OCI-LY3 (cell line): ENCODE data around the gene CD79B.

Experiments used
- H2AFZ ChIP-seq: fragments of 200-600, 300-600 bp; shearing (Covaris generic); 2 replicates; pipeline ENCODE4 v1.6.0; 2014; ENCODE audit warnings: antibody characterized with exemption, low read depth, low read length
- H3K27ac ChIP-seq: fragments of 200-600, 300-600 bp; sonication (generic); 2 replicates; pipeline ENCODE4 v1.5.1; 2014; ENCODE audit warnings: mild to moderate bottlenecking, low read length, moderate library complexity, mixed read lengths
- H3K27me3 ChIP-seq: fragments of 200-600, 300-600 bp; sonication (generic); 2 replicates; pipeline ENCODE4 v1.6.1; 2014; ENCODE audit warnings: low read depth, low read length, mixed read lengths
- H3K36me3 ChIP-seq: fragments of 200-600, 300-600 bp; sonication (generic); replicated peaks from 2 replicates; pipeline ENCODE3; 2014; ENCODE audit warnings: low read depth, low read length, mixed read lengths
- H3K4me1 ChIP-seq: fragments of 300-600, 200-600 bp; sonication (generic); 2 replicates; pipeline ENCODE4 v1.6.1; 2014; ENCODE audit warnings: low read length, mixed read lengths
- H3K4me2 ChIP-seq: fragments of 200-600, 300-600 bp; sonication (generic); 2 replicates; pipeline ENCODE4 v1.6.1; 2014; ENCODE audit warnings: low read length, mixed read lengths
- H3K4me3 ChIP-seq: fragments of 300-600, 200-600 bp; sonication (generic); 2 replicates; pipeline ENCODE4 v1.5.1; 2014; ENCODE audit warnings: antibody characterized with exemption, mild to moderate bottlenecking, low read length, moderate library complexity
- H3K79me2 ChIP-seq: fragments of 300-600, 200-600 bp; shearing (Covaris generic); 2 replicates; pipeline ENCODE4 v1.6.1; 2014; ENCODE audit warnings: mild to moderate bottlenecking, low read length, mixed read lengths
- H3K9ac ChIP-seq: fragments of 300-600, 200-600 bp; shearing (Covaris generic); 2 replicates; pipeline ENCODE4 v1.6.0; 2014; ENCODE audit warnings: mild to moderate bottlenecking, low read length, moderate library complexity
- H3K9me3 ChIP-seq: fragments of 200-600, 300-600 bp; shearing (Covaris generic); 2 replicates; pipeline ENCODE4 v1.6.1; 2014; ENCODE audit warnings: low read length, mixed read lengths; ENCODE audit not compliant: insufficient read depth
- H4K20me1 ChIP-seq: fragments of 200-600, 300-600 bp; sonication (generic); 2 replicates; pipeline ENCODE4 v1.6.1; 2016; ENCODE audit warnings: low read length, mixed read lengths; ENCODE audit not compliant: insufficient read depth
- EZH2phosphoT487 ChIP-seq: fragments of 200-600 bp; shearing (Covaris generic); IDR thresholded peaks from 2 replicates; pipeline ENCODE4 v1.6.1; 2018; ENCODE audit warnings: antibody characterized with exemption, mixed run types, low read depth
- TF ChIP-seq, protein P1 (sequence below): fragments of 200-600, 300-600 bp; sonication (generic); IDR thresholded peaks from 2 replicates; pipeline ENCODE4 v1.5.1; 2014; ENCODE audit warnings: antibody characterized with exemption, low read length, low read depth

Gene CD79B

DNA sequence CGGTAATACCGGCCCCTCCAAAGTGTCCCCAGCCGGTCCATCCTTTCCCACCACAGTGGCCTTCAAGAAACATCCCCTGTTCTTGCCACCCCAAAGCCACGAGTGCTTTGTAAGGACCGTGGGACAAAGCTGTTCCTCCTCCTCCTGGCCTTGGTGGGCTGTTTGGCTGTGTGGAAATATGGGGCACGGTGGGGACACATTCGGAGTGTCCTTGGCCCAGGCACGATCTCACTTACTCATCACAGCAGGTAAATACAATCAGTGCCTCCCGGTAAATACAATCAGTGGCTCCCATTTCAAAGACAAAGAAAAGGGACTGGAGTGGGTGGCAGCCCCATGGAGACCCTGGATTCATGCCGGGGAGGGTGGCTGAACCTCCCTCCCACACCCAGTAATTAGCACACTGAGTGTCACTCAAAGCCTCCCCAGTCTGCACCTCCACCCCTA, 30.2 kb upstream of the CD79B start:
- H2AFZ ChIP-seq = no peak overlapping the region

DNA sequence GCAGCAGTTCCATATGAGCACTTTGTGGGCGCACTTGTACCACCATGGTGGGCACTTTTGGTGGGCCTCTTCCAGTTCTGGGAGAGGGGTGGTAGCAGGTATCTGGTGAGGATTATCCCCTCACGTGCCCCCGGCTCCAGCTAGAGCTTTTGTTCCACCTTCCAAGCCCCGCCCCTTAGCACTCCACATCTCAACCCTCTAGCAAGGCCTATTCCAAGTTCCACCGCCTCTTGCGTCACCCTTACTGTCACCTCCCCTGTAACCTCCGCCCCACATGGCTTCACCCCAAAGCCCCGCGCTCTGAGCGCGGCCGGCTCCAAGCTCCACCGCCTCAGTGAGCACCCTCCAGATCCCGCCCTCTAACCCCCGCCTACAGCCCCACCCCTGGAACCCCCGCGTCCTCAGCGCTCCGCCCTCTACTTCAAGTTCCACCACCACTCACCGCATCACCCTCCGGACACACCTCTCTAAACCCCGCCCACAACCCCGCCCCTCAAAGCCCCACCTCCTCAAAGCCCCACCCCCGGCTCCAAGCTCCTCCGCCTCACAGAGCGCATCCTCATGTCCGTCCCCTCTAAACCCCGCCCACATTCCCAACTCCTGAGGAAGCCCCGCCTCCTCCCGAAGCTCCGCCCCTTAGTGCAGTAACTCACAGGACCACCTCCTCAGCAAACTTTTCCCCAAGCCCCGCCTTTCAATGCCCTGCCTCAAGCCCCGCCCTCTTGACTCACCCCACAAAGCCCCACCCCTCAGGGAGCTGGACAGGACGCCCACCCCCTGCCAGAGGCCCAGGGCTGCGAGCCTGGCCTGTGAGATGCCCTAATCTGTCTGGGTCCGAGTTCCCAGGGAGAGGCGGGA, 29.5 kb upstream of the CD79B start:
- no peaks in the 10 kb centered on the region for H3K36me3 ChIP-seq
- no peak overlapping the region for H3K4me2 ChIP-seq
- no peak overlapping the region for H3K4me3 ChIP-seq
- H3K27me3 ChIP-seq = no peaks in the 10 kb centered on the region
- H2AFZ ChIP-seq = no peak overlapping the region
- H4K20me1 ChIP-seq = no peaks in the 10 kb centered on the region
- no peaks in the 10 kb centered on the region for H3K79me2 ChIP-seq
- TF ChIP-seq, protein P1, sequence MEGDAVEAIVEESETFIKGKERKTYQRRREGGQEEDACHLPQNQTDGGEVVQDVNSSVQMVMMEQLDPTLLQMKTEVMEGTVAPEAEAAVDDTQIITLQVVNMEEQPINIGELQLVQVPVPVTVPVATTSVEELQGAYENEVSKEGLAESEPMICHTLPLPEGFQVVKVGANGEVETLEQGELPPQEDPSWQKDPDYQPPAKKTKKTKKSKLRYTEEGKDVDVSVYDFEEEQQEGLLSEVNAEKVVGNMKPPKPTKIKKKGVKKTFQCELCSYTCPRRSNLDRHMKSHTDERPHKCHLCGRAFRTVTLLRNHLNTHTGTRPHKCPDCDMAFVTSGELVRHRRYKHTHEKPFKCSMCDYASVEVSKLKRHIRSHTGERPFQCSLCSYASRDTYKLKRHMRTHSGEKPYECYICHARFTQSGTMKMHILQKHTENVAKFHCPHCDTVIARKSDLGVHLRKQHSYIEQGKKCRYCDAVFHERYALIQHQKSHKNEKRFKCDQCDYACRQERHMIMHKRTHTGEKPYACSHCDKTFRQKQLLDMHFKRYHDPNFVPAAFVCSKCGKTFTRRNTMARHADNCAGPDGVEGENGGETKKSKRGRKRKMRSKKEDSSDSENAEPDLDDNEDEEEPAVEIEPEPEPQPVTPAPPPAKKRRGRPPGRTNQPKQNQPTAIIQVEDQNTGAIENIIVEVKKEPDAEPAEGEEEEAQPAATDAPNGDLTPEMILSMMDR = no peak
- TF ChIP-seq EZH2phosphoT487 = no peak
- peaks cover 3% of the 10 kb centered on the region for H3K4me1 ChIP-seq
- H3K9ac ChIP-seq = no peak overlapping the region
- no peak overlapping the region for H3K27ac ChIP-seq
- H3K9me3 ChIP-seq = no peaks in the 10 kb centered on the region

More for the DNA sequence above, 30.2 kb upstream of the CD79B start:
- H4K20me1 ChIP-seq = no peaks in the 10 kb centered on the region
- no peak overlapping the region for H3K4me2 ChIP-seq
- H3K27ac ChIP-seq = no peak overlapping the region
- no peaks in the 10 kb centered on the region for H3K36me3 ChIP-seq
- H3K9me3 ChIP-seq = no peaks in the 10 kb centered on the region
- no peaks in the 10 kb centered on the region for H3K27me3 ChIP-seq
- H3K4me1 ChIP-seq = peaks cover 10% of the 10 kb centered on the region
- H3K79me2 ChIP-seq = no peaks in the 10 kb centered on the region
- TF ChIP-seq, protein P1 = no peak
- TF ChIP-seq EZH2phosphoT487 = no peak
- no peak overlapping the region for H3K4me3 ChIP-seq
- no peak overlapping the region for H3K9ac ChIP-seq

DNA sequence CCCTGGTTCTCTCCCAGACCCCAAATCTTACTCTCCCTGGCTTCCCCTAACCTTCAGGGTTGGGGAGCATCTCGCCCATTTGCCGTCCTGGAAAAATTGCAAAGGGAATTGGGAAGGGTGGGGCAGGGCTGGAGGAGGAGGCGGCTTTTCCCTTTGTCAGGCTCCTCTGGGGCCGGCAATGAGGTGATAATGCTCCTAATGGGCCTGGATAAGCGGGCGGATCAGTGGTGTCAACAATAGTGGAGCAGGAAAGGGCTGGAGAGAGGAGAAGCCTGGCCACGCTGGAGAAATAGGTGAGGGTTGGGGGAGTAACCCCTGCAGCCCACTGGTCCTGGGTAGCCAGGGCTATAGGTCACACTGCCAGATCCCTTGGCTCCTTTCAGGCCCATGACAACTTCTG, 28.3 kb upstream of the CD79B start:
- Histone ChIP-seq H3K9ac (no peak overlapping the region), H2AFZ (no peak overlapping the region), H3K9me3 (no peaks in the 10 kb centered on the region), H3K4me2 (no peak overlapping the region), H3K27me3 (no peaks in the 10 kb centered on the region), H3K4me1 (no peaks in the 10 kb centered on the region), H4K20me1 (no peaks in the 10 kb centered on the region), H3K36me3 (no peaks in the 10 kb centered on the region), H3K79me2 (no peaks in the 10 kb centered on the region), H3K4me3 (no peak overlapping the region), H3K27ac (no peak overlapping the region)
- TF ChIP-seq, protein P1 = no peak
- TF ChIP-seq EZH2phosphoT487 = no peak

DNA sequence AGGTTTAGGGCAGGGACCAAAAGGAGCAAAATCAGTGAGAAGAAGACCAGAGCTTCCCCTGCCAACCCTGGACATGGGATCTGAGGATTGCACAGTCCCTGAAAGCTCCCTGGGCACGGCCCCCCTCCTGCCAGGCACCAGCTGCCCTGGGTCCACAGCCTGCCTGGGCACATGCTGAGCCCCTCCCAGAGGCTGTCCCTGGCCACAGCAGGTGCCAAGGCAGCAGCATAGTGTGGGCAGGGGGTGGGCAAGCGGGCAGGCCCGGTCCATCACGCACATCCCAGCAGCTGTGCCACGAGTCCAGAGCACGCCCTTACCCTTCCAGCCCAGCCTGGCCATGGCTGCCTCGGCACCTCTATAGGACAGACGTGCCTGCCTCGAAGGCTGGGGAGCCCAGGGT, 27.9 kb upstream of the CD79B start:
- no peaks in the 10 kb centered on the region for H3K79me2 ChIP-seq
- no peak overlapping the region for H3K9ac ChIP-seq
- H2AFZ ChIP-seq = no peak overlapping the region
- H4K20me1 ChIP-seq = no peaks in the 10 kb centered on the region
- no peaks in the 10 kb centered on the region for H3K9me3 ChIP-seq
- no peak overlapping the region for H3K27ac ChIP-seq
- TF ChIP-seq, protein P1 = no peak
- TF ChIP-seq EZH2phosphoT487 = no peak
- H3K27me3 ChIP-seq = no peaks in the 10 kb centered on the region
- H3K4me1 ChIP-seq = no peaks in the 10 kb centered on the region
- no peak overlapping the region for H3K4me2 ChIP-seq
- no peak overlapping the region for H3K4me3 ChIP-seq
- H3K36me3 ChIP-seq = no peaks in the 10 kb centered on the region
